Omental fat pad (tissue), 4 donors: ENCODE results near the gene TMEM269. TPM values are rescaled to one million over a fixed set of nuclear protein-coding genes. Genes with fewer than 3 reads are reported as not detected.

ENCODE experiments used
- ATAC-seq: fragments of 150-250 bp; one replicate; pipeline ENCODE4 v1.9.1; 2016; ENCODE audit warnings: mild to moderate bottlenecking, moderate library complexity; ENCODE audit not compliant: low FRiP score
- DNase-seq: peaks from one replicate; pipeline ENCODE4 v3.0.0-alpha.2; 2019; ENCODE audit warnings: low spot score
- total RNA-seq, 4 donors: library from RNA; depleted of rRNA; stranded (reverse); fragments of >200 nt; gene quantifications; one replicate each; pipeline ENCODE4 v1.1.0, GENCODE V29; 2016
- TF ChIP-seq, protein P1 (sequence below), 3 donors: fragments of 450-650 bp; IDR thresholded peaks; one replicate each; pipeline ENCODE4 v1.5.1; 2016 to 2017; ENCODE audit warnings: antibody characterized with exemption in 3 of 3, mild to moderate bottlenecking in 3 of 3, moderate library complexity in 2 of 3

Gene TMEM269
- total RNA-seq, 4 donors from 2014 or later = 0.46 TPM; not detected in 3

DNA sequence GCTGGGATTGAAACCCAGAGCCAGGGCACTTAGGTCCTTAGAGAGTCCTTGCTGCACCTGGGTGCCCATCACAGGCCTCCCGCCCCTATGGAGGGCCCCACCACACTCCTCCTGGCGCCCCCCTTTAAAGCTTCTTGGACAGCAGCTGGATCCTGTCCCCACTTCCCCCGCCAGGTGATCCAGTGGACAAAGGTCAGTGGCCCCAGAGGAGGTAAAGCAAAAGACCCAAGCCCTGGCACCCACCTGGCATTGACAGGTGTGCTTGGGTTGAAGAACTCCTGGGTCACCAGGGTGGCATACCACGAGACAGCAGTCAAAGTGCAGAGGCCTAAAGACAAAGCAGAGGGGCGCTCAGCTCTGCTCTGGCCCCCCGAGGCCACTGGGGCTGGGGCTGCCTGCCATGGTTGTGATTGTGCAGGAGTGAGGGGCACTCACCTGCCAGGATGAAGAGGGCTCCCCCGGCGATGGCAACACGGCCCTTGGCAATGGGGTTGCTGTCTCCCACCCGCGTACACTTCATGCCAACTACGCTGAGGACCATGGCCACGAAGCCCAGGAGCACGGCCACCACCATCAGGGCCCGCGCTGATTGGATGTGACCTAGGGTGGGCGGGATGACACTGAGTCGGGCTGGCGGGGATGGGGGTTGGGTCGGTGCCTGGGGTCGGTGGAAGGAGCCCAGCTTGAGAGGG lies 46.7 kb upstream of the TMEM269 start:
- TF ChIP-seq, protein P1, sequence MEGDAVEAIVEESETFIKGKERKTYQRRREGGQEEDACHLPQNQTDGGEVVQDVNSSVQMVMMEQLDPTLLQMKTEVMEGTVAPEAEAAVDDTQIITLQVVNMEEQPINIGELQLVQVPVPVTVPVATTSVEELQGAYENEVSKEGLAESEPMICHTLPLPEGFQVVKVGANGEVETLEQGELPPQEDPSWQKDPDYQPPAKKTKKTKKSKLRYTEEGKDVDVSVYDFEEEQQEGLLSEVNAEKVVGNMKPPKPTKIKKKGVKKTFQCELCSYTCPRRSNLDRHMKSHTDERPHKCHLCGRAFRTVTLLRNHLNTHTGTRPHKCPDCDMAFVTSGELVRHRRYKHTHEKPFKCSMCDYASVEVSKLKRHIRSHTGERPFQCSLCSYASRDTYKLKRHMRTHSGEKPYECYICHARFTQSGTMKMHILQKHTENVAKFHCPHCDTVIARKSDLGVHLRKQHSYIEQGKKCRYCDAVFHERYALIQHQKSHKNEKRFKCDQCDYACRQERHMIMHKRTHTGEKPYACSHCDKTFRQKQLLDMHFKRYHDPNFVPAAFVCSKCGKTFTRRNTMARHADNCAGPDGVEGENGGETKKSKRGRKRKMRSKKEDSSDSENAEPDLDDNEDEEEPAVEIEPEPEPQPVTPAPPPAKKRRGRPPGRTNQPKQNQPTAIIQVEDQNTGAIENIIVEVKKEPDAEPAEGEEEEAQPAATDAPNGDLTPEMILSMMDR (IDR thresholded peaks at IDR 0.05) = no peak
- ATAC-seq (no peak), DNase-seq (no peak)

DNA sequence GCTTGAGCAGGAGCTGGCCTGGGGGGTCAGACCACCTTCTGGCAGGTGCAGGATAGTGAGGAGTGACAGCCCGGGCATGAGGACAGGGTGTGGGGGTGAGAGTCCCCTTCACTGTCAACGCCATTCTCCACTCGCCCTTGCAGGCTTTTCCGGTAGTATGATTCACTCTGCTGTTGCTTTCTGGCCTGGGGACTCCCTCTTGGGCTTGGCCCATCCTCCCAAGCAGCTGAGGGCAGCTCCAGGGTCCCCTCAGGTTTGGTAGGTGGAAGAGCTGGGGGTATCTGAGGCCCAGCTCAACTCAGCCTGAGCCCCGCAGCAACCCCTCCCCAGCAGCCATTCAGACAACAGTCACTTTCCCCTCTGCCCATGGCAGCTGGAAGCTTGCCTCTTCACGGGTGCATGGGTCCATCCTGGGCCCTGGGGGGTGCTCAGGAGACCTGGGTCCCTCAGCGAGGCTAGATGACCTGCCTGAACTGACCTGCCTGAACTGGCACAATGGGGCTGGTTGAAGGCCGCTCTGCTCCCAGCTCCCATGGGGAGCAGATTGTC lies 46.0 kb upstream of the TMEM269 start:
- TF ChIP-seq, protein P1 (IDR thresholded peaks at IDR 0.05) = no peak
- DNase-seq (no peak), ATAC-seq (no peak)

DNA sequence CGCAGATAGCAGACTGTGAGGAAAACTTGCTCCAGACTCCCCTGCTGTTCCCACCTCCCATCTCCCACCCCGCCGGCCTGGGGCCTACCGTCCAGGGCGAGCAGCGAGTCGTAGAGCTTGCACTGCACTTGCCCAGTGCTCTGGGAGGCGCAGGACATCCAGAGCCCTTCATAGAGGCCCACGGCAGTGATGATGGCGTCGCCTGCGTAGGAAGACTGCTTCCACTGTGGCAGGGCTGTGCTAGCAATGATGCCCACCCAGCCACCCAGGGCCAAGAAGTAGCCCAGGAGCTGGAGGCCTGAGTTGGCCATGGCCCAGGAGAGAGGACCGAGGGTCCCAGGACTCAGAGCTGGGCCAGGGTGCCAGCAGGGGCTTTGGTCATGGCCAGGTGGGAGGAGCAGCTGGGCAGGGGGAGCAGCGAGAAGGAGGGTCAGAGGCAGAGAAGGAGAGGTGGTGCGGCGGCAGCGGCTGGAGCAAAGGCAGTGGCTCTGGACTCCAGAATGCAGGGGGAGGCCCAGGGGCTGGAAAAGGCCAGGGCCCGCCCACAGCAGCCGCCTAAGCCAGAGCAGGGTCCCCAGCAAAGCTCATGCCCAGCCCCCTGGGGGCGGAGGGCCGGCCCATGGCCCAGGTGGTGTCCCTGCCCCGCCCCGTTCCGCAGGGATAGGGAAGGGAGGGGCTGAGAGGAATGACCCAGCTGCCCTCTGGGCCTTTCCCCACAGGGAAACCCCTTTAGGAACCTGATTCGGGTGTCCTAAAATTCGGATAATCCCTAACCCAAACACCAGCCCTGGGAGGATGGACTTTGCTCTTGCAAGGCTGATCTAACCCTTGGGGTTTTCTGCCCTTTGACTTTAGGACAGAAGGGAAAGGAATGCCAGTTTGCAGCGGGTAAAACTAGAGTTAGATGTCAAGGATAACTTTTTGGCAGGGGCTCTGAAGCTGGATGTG lies 44.8 kb upstream of the TMEM269 start, which contains the start of gene CLDN19:
Gene CLDN19, minus strand, starts transcription at position 484 of the 948 bp plus-strand sequence. Its CDS starts 173 bp downstream, at position 311.
- TF ChIP-seq, protein P1 (IDR thresholded peaks at IDR 0.05) = no peak
- ATAC-seq (no peak), DNase-seq (no peak)

DNA sequence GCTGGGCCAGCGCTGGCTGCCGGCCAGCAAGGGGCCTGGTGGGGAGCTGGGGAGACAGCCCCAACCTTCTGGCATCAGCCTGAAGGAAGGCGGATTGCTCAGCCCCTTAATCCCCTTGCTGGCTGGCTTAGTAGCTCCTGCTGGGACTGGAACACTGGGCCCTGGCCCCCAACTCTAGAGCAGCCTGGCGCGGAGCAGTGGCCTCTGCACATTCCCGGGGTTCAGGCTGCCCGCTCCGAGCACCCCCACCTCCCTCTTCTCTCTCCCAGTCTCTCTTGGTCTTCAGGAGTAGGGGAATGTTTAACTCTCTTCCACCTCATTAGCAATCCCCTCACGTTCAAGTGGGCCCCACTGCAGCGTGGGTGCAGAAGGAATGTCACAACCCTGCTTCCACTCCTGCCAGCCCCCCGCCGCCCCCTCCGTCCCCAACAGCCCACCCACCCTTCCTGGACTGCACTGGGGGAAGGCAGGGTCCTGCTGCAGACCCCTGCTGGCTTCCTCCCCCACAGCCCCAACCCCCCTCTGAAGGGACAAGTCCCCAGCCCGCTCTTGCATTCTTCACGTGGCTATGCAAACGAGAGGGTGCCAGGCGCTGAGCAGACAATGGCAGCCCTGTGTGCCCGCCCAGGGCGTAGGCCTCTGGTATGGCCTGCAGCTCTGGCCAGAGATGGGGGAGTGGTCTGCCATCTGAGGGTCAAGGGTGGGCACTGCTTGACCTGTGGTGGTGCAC lies 43.8 kb upstream of the TMEM269 start:
- DNase-seq = no peak
- ATAC-seq = no peak
- TF ChIP-seq, protein P1 (IDR thresholded peaks at IDR 0.05) = no peak

DNA sequence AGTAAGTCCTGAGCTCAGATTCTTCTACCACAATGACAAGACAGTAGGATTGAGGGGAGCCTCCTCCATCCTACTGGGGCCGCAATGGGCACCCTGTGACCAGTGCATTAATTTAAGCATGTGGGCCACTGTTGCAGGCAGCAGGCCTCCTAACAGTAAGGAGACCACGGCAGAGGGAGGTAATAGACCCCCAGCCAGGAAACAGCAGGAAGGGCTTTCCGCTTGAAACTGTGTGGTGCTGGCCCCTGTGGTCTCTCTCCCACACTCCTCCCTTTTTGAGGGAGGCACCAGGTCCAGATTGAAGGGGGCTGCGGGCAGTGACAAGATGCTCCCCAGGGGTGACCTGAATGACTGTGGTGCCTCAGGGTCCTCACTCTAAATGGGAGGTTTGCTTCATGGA lies 43.1 kb upstream of the TMEM269 start:
- TF ChIP-seq, protein P1 (IDR thresholded peaks at IDR 0.05) = no peak
- DNase-seq = no peak
- no peak for ATAC-seq

DNA sequence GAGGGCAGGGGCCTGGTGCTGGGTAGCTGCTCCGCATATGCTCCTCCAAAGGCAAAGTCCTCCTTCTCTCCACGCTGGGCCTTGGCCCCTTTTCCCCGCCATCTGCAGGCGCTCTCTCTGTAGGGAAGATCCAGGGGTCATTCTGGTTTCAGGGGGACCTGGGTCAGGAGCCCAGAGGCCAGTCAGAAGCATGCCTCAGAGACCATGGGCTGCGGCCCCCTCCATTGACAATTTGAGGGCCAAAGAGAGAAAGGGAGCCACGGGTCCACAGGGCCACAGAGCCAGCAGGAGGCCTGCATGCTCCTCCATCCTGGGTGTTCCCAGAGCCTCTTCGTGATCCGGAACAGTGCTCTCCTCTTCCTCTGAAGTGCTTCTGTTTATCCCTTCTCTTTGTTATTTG lies 42.6 kb upstream of the TMEM269 start:
- TF ChIP-seq, protein P1 (IDR thresholded peaks at IDR 0.05) = no peak
- DNase-seq = no peak
- ATAC-seq = no peak
